Upper lobe of left lung (tissue), 6 donors: ENCODE results near the gene MACROD1. TPM values are rescaled to one million over a fixed set of nuclear protein-coding genes. Genes with fewer than 3 reads are reported as not detected.

Experiments
- ATAC-seq, 2 donors: fragments of 200-7000 bp; cut with Tn5 transposase; one replicate each; pipeline ENCODE4 v1.9.1; 2022; ENCODE audit warnings: mild to moderate bottlenecking in 2 of 2, moderate library complexity in 2 of 2; ENCODE audit not compliant: low FRiP score in 2 of 2
- DNase-seq, 2 donors: peaks; one replicate each; pipeline ENCODE4 v3.0.0-alpha.2; 2019 to 2020
- H3K27ac ChIP-seq, 4 donors: fragments of 200-600 bp; sonication (generic); one replicate each; pipeline ENCODE4 v1.5.1; 2016 to 2019
- H3K27me3 ChIP-seq, 4 donors: fragments of 200-600 bp; sonication (generic); one replicate each; pipeline ENCODE4 v1.5.1; 2017 to 2019
- H3K36me3 ChIP-seq, 4 donors: fragments of 200-600 bp; sonication (generic); one replicate each; pipeline ENCODE4 v1.5.1; 2016 to 2019
- H3K4me1 ChIP-seq, 4 donors: fragments of 200-600 bp; sonication (generic); one replicate each; pipeline ENCODE4 v1.5.1; 2018 to 2019
- H3K4me3 ChIP-seq, 4 donors: fragments of 200-600 bp; sonication (generic); one replicate each; pipeline ENCODE4 v1.5.1; 2017 to 2019; ENCODE audit warnings: mild to moderate bottlenecking in 2 of 4, moderate library complexity in 1 of 4
- H3K9me3 ChIP-seq, 4 donors: fragments of 200-600 bp; sonication (generic); one replicate each; pipeline ENCODE4 v1.5.1; 2018 to 2019
- EP300 ChIP-seq, 4 donors: sonication (generic); formaldehyde crosslinking; IDR thresholded peaks; one replicate each; pipeline ENCODE4 v1.5.1; 2017; ENCODE audit warnings: antibody characterized with exemption in 4 of 4, control low read depth in 2 of 4
- POLR2A ChIP-seq, 4 donors: fragments of 450-650 bp; IDR thresholded peaks; one replicate each; pipeline ENCODE4 v1.5.1; 2016 to 2017; ENCODE audit warnings: antibody characterized with exemption in 4 of 4, mild to moderate bottlenecking in 2 of 4
- POLR2AphosphoS5 ChIP-seq, 2 donors: sonication (generic); formaldehyde crosslinking; IDR thresholded peaks; one replicate each; pipeline ENCODE4 v1.5.1; 2017; ENCODE audit warnings: antibody characterized with exemption in 2 of 2
- WGBS, 2 donors: methylation state at CpG; one replicate each; pipeline ENCODE4 v1.1.5; 2017 to 2018; 5-methylcytosine and 5-hydroxymethylcytosine counted together
- total RNA-seq, 6 donors: library from RNA; depleted of rRNA in 4 of 6; stranded (reverse); fragments of >200 nt in 4 of 6; gene quantifications; one replicate each; pipeline versions ENCODE4 v1.1.0 to v1.2.1, GENCODE V29; 2016 to 2021
- TF ChIP-seq, protein P1 (sequence below), 6 experiments: fragments of 450-650 bp in 4 of 6; fragments of 200-600 bp in 2 of 6; sonication (generic) in 2 of 6; IDR thresholded peaks; one replicate each; pipeline ENCODE4 v1.5.1; 2016 to 2019; ENCODE audit warnings: antibody characterized with exemption in 6 of 6
- donor health status: DM: no; HTN: no; CAD: no; lungs with moderate emphysema.
- donor health status: DM: no; HTN: yes; CAD: no; lungs with severe emphysema.

Gene MACROD1
- total RNA-seq, 6 donors from 2014 or later = 16.7 to 59.7 (median 33.5) TPM

GRCh38 chr11:64040684-64041322 is 125.1 kb downstream of the MACROD1 start:
- WGBS, 2 donors = 70 to 73% methylated on average over 17 to 20 of the region's 20 CpGs
- Histone ChIP-seq H3K4me1 (peaks cover 10 to 12% (median 11%) of the 10 kb centered on the region in 4 donors), H3K36me3 (no peaks in the 10 kb centered on the region), H3K27ac (no peak overlapping the region), H3K4me3 (no peak overlapping the region), H3K9me3 (no peaks in the 10 kb centered on the region), H3K27me3 (peaks cover 0 to 15% (median 10%) of the 10 kb centered on the region in 4 donors)
- TF ChIP-seq, protein P1, sequence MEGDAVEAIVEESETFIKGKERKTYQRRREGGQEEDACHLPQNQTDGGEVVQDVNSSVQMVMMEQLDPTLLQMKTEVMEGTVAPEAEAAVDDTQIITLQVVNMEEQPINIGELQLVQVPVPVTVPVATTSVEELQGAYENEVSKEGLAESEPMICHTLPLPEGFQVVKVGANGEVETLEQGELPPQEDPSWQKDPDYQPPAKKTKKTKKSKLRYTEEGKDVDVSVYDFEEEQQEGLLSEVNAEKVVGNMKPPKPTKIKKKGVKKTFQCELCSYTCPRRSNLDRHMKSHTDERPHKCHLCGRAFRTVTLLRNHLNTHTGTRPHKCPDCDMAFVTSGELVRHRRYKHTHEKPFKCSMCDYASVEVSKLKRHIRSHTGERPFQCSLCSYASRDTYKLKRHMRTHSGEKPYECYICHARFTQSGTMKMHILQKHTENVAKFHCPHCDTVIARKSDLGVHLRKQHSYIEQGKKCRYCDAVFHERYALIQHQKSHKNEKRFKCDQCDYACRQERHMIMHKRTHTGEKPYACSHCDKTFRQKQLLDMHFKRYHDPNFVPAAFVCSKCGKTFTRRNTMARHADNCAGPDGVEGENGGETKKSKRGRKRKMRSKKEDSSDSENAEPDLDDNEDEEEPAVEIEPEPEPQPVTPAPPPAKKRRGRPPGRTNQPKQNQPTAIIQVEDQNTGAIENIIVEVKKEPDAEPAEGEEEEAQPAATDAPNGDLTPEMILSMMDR (IDR thresholded peaks at IDR 0.05) = peak in 2 of 6 experiments; percentile 14 to 41
- TF ChIP-seq POLR2A (IDR thresholded peaks at IDR 0.05) = no peak
- DNase-seq (peak in 1 of 2 donors; percentile 71), ATAC-seq (no peak)

- H3K4me3 ChIP-seq = no peak overlapping the region
- ATAC-seq (no peak), DNase-seq (peak in 1 of 2 donors; percentile 55)
- H3K4me1 ChIP-seq = peaks cover 15 to 20% (median 16%) of the 10 kb centered on the region in 4 donors
- TF ChIP-seq EP300 (IDR thresholded peaks at IDR 0.05) (no peak), POLR2A (IDR thresholded peaks at IDR 0.05) (no peak), POLR2AphosphoS5 (IDR thresholded peaks at IDR 0.05) (no peak)
- TF ChIP-seq, protein P1 (IDR thresholded peaks at IDR 0.05) = no peak
- H3K36me3 ChIP-seq = no peaks in the 10 kb centered on the region
- H3K27me3 ChIP-seq = peaks cover 0 to 29% (median 16%) of the 10 kb centered on the region in 4 donors
- no peaks in the 10 kb centered on the region for H3K9me3 ChIP-seq
- 86 to 90% methylated on average over 10 to 16 of the region's 16 CpGs for WGBS, 2 donors
- H3K27ac ChIP-seq = no peak overlapping the region
Observed at GRCh38 chr11:64039012-64039665, 126.8 kb downstream of the MACROD1 start.

DNA sequence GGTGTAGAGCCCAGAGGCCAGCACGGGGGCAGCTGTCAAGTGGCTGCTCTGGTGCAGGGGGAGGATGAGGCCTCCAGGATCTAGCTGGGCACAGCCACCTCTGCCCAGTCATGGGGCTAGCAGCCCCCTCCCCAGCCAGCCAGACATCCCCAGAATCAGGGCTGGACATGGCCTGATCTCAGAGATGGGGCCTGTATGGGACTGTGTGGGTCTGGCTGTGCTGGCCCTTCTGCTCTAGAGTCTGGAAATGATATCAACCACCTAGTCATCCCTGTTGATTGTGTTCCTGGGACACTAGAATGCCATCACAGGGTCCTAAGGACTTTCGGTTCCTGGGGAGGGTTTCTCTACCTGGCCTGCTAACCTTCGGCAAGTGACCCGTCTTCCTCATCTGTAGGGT is 127.4 kb downstream of the MACROD1 start:
- peaks cover 15 to 20% (median 16%) of the 10 kb centered on the region in 4 donors for H3K4me1 ChIP-seq
- ATAC-seq (no peak), DNase-seq (no peak)
- TF ChIP-seq, protein P1 (IDR thresholded peaks at IDR 0.05) = no peak
- TF ChIP-seq POLR2AphosphoS5 (IDR thresholded peaks at IDR 0.05) (no peak), EP300 (IDR thresholded peaks at IDR 0.05) (no peak), POLR2A (IDR thresholded peaks at IDR 0.05) (no peak)
- H3K27me3 ChIP-seq = peaks cover 0 to 29% (median 16%) of the 10 kb centered on the region in 4 donors
- no peaks in the 10 kb centered on the region for H3K36me3 ChIP-seq
- no peak overlapping the region for H3K27ac ChIP-seq
- no peaks in the 10 kb centered on the region for H3K9me3 ChIP-seq
- H3K4me3 ChIP-seq = no peak overlapping the region
- 87 to 89% methylated on average over 4 of the region's 4 CpGs for WGBS, 2 donors

- Histone ChIP-seq H3K9me3 (no peaks in the 10 kb centered on the region), H3K4me3 (no peak overlapping the region), H3K36me3 (no peaks in the 10 kb centered on the region), H3K27me3 (peaks cover 0 to 29% (median 16%) of the 10 kb centered on the region in 4 donors), H3K4me1 (peaks cover 15 to 20% (median 16%) of the 10 kb centered on the region in 4 donors), H3K27ac (no peak overlapping the region)
- WGBS, 2 donors = 5 to 50% methylated on average over 3 to 11 of the region's 23 CpGs
- DNase-seq = peak in 1 of 2 donors; percentile 68
- no peak for ATAC-seq
- TF ChIP-seq POLR2AphosphoS5 (IDR thresholded peaks at IDR 0.05) (no peak), EP300 (IDR thresholded peaks at IDR 0.05) (no peak), POLR2A (IDR thresholded peaks at IDR 0.05) (no peak)
- TF ChIP-seq, protein P1 (IDR thresholded peaks at IDR 0.05) = no peak
Observed at GRCh38 chr11:64037027-64037634, 128.8 kb downstream of the MACROD1 start.
